HepG2 (cell line): ENCODE measurements around the gene TGFB2.

Experiments used
- HNRNPLL ChIP-seq: fragments of 200-400 bp; formaldehyde crosslinking; IDR thresholded peaks from 2 replicates; pipeline ENCODE4 v1.6.1; 2017; ENCODE audit warnings: mild to moderate bottlenecking, low read depth, low read length; ENCODE audit not compliant: poor library complexity, severe bottlenecking
- MAFK ChIP-seq, 2 experiments: IDR thresholded peaks in 1 of 2; conservative IDR thresholded peaks in 1 of 2; 2 replicates each; pipeline ENCODE4 v1.6.1; 2011; ENCODE audit warnings: improper control_type of control experiment in 2 of 2, low read length in 2 of 2
- MATR3 ChIP-seq: sonication (generic); formaldehyde crosslinking; IDR thresholded peaks from 2 replicates; pipeline ENCODE4 v1.4.0; 2020; ENCODE audit warnings: missing genetic modification reagents
- NR2C2 ChIP-seq: sonication (generic); formaldehyde crosslinking; IDR thresholded peaks from 2 replicates; pipeline ENCODE4 v1.4.0; 2020; ENCODE audit warnings: missing genetic modification reagents, mild to moderate bottlenecking, moderate library complexity, borderline replicate concordance
- ZNF180 ChIP-seq: sonication (generic); formaldehyde crosslinking; IDR thresholded peaks from 2 replicates; pipeline ENCODE4 v1.4.0; 2020; ENCODE audit warnings: low read depth, missing genetic modification reagents, borderline replicate concordance
- TF ChIP-seq, protein P1 (sequence below), 2 experiments: IDR thresholded peaks; 2 replicates each; pipeline ENCODE4 v1.6.1; 2011 to 2012; ENCODE audit warnings: low read length in 2 of 2, borderline replicate concordance in 1 of 2, low read depth in 1 of 2, mild to moderate bottlenecking in 1 of 2, moderate library complexity in 1 of 2
- TF ChIP-seq, protein P2 (sequence below): sonication (generic); formaldehyde crosslinking; IDR thresholded peaks from 2 replicates; pipeline ENCODE4 v1.4.0; 2020; ENCODE audit warnings: missing genetic modification reagents, mild to moderate bottlenecking, borderline replicate concordance

DNA sequence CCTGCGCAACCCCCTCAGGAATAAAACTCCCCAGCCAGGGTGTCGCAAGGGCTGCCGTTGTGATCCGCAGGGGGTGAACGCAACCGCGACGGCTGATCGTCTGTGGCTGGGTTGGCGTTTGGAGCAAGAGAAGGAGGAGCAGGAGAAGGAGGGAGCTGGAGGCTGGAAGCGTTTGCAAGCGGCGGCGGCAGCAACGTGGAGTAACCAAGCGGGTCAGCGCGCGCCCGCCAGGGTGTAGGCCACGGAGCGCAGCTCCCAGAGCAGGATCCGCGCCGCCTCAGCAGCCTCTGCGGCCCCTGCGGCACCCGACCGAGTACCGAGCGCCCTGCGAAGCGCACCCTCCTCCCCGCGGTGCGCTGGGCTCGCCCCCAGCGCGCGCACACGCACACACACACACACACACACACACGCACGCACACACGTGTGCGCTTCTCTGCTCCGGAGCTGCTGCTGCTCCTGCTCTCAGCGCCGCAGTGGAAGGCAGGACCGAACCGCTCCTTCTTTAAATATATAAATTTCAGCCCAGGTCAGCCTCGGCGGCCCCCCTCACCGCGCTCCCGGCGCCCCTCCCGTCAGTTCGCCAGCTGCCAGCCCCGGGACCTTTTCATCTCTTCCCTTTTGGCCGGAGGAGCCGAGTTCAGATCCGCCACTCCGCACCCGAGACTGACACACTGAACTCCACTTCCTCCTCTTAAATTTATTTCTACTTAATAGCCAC lies 696 bp downstream of the TGFB2 start:
- TF ChIP-seq NR2C2 (CRISPR knock-in tag), result no peak
- TF ChIP-seq HNRNPLL, result peak; percentile 83
- TF ChIP-seq, protein P1, sequence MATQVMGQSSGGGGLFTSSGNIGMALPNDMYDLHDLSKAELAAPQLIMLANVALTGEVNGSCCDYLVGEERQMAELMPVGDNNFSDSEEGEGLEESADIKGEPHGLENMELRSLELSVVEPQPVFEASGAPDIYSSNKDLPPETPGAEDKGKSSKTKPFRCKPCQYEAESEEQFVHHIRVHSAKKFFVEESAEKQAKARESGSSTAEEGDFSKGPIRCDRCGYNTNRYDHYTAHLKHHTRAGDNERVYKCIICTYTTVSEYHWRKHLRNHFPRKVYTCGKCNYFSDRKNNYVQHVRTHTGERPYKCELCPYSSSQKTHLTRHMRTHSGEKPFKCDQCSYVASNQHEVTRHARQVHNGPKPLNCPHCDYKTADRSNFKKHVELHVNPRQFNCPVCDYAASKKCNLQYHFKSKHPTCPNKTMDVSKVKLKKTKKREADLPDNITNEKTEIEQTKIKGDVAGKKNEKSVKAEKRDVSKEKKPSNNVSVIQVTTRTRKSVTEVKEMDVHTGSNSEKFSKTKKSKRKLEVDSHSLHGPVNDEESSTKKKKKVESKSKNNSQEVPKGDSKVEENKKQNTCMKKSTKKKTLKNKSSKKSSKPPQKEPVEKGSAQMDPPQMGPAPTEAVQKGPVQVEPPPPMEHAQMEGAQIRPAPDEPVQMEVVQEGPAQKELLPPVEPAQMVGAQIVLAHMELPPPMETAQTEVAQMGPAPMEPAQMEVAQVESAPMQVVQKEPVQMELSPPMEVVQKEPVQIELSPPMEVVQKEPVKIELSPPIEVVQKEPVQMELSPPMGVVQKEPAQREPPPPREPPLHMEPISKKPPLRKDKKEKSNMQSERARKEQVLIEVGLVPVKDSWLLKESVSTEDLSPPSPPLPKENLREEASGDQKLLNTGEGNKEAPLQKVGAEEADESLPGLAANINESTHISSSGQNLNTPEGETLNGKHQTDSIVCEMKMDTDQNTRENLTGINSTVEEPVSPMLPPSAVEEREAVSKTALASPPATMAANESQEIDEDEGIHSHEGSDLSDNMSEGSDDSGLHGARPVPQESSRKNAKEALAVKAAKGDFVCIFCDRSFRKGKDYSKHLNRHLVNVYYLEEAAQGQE (IDR thresholded peaks at IDR 0.05; ENCODE audit: borderline replicate concordance in 1 of 2, low read depth in 1 of 2, low read length in 2 of 2), result no peak
- TF ChIP-seq MATR3 (CRISPR knock-in tag), result no peak
- no peak for TF ChIP-seq ZNF180 (CRISPR knock-in tag)
- TF ChIP-seq MAFK (conservative IDR thresholded peaks at IDR 0.05 in 1 of 2, IDR thresholded peaks at IDR 0.05 in 1 of 2; ENCODE audit: low read length in 2 of 2), result no peak
- TF ChIP-seq, protein P2, sequence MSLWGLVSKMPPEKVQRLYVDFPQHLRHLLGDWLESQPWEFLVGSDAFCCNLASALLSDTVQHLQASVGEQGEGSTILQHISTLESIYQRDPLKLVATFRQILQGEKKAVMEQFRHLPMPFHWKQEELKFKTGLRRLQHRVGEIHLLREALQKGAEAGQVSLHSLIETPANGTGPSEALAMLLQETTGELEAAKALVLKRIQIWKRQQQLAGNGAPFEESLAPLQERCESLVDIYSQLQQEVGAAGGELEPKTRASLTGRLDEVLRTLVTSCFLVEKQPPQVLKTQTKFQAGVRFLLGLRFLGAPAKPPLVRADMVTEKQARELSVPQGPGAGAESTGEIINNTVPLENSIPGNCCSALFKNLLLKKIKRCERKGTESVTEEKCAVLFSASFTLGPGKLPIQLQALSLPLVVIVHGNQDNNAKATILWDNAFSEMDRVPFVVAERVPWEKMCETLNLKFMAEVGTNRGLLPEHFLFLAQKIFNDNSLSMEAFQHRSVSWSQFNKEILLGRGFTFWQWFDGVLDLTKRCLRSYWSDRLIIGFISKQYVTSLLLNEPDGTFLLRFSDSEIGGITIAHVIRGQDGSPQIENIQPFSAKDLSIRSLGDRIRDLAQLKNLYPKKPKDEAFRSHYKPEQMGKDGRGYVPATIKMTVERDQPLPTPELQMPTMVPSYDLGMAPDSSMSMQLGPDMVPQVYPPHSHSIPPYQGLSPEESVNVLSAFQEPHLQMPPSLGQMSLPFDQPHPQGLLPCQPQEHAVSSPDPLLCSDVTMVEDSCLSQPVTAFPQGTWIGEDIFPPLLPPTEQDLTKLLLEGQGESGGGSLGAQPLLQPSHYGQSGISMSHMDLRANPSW (CRISPR knock-in tag), result no peak
